Muscle layer of duodenum (tissue), 2 donors: Measurements from ENCODE around the gene SORBS1.

Experiments used
- H3K27ac ChIP-seq: one replicate; pipeline ENCODE4 v1.7.0; 2013; ENCODE audit warnings: mild to moderate bottlenecking, low read length
- H3K27me3 ChIP-seq: one replicate; pipeline ENCODE4 v1.7.0; 2013; ENCODE audit warnings: low read depth, mild to moderate bottlenecking, control low read depth, low read length
- H3K36me3 ChIP-seq, 2 donors: one replicate each; pipeline ENCODE4 v1.7.0; 2013; ENCODE audit warnings: low read length in 2 of 2, control low read depth in 1 of 2, mild to moderate bottlenecking in 1 of 2; ENCODE audit not compliant: insufficient read depth in 2 of 2, control insufficient read depth in 1 of 2
- H3K4me1 ChIP-seq, 2 donors: one replicate each; pipeline ENCODE4 v1.7.0; 2013; ENCODE audit warnings: low read length in 2 of 2, mild to moderate bottlenecking in 2 of 2, control low read depth in 1 of 2, moderate library complexity in 1 of 2; ENCODE audit not compliant: insufficient read depth in 2 of 2, control insufficient read depth in 1 of 2
- H3K4me3 ChIP-seq, 2 donors: one replicate each; pipeline ENCODE4 v1.7.0; 2013; ENCODE audit warnings: low read length in 2 of 2, low read depth in 1 of 2, mild to moderate bottlenecking in 1 of 2
- H3K9me3 ChIP-seq, 2 donors: one replicate each; pipeline ENCODE4 v1.7.0; 2013; ENCODE audit warnings: low read length in 2 of 2, control low read depth in 1 of 2, mild to moderate bottlenecking in 1 of 2; ENCODE audit not compliant: control insufficient read depth in 1 of 2
- donor health status: healthy.

Gene SORBS1

GRCh38 chr10:95550073-95550672, 11.0 kb downstream of the SORBS1 start:
- Histone ChIP-seq H3K4me1 (peaks cover 0 to 41% of the 10 kb centered on the region in 2 donors), H3K36me3 (no peaks in the 10 kb centered on the region), H3K4me3 (peak overlapping the region in 1 of 2 donors; percentile 29), H3K27me3 (no peaks in the 10 kb centered on the region), H3K27ac (peak overlapping the region; percentile 32), H3K9me3 (no peaks in the 10 kb centered on the region)

GRCh38 chr10:95547791-95548435, 13.3 kb downstream of the SORBS1 start:
- no peak overlapping the region for H3K4me3 ChIP-seq

GRCh38 chr10:95547197-95547596, 14.0 kb downstream of the SORBS1 start:
- H3K27me3 ChIP-seq: no peaks in the 10 kb centered on the region
- H3K4me1 ChIP-seq: peaks cover 0 to 58% of the 10 kb centered on the region in 2 donors
- H3K36me3 ChIP-seq: no peaks in the 10 kb centered on the region
- no peaks in the 10 kb centered on the region for H3K9me3 ChIP-seq
- no peak overlapping the region for H3K4me3 ChIP-seq
- H3K27ac ChIP-seq: no peak overlapping the region

More at GRCh38 chr10:95547791-95548435, 13.3 kb downstream of the SORBS1 start:
- Histone ChIP-seq H3K36me3 (no peaks in the 10 kb centered on the region), H3K4me1 (peaks cover 0 to 51% of the 10 kb centered on the region in 2 donors), H3K27me3 (no peaks in the 10 kb centered on the region), H3K27ac (no peak overlapping the region), H3K9me3 (no peaks in the 10 kb centered on the region)

GRCh38 chr10:95545981-95546380, 15.2 kb downstream of the SORBS1 start:
- Histone ChIP-seq H3K4me1 (peaks cover 0 to 59% of the 10 kb centered on the region in 2 donors), H3K4me3 (no peak overlapping the region), H3K9me3 (no peaks in the 10 kb centered on the region), H3K36me3 (no peaks in the 10 kb centered on the region), H3K27ac (peak overlapping the region; percentile 45), H3K27me3 (no peaks in the 10 kb centered on the region)

GRCh38 chr10:95544783-95545500, 16.2 kb downstream of the SORBS1 start:
- Histone ChIP-seq H3K9me3 (no peaks in the 10 kb centered on the region), H3K4me3 (no peak overlapping the region), H3K27me3 (no peaks in the 10 kb centered on the region), H3K4me1 (peaks cover 0 to 57% of the 10 kb centered on the region in 2 donors), H3K27ac (peak overlapping the region; percentile 45), H3K36me3 (no peaks in the 10 kb centered on the region)

- Histone ChIP-seq H3K9me3 (no peaks in the 10 kb centered on the region), H3K27me3 (no peaks in the 10 kb centered on the region), H3K4me3 (no peak overlapping the region), H3K27ac (peak overlapping the region; percentile 89), H3K36me3 (no peaks in the 10 kb centered on the region), H3K4me1 (peaks cover 5 to 64% of the 10 kb centered on the region in 2 donors)
Measured at GRCh38 chr10:95543459-95543858, 17.7 kb downstream of the SORBS1 start.

- Histone ChIP-seq H3K36me3 (no peaks in the 10 kb centered on the region), H3K27me3 (no peaks in the 10 kb centered on the region), H3K4me3 (no peak overlapping the region), H3K4me1 (peaks cover 5 to 61% of the 10 kb centered on the region in 2 donors), H3K9me3 (no peaks in the 10 kb centered on the region), H3K27ac (peak overlapping the region; percentile 89)
Measured at GRCh38 chr10:95542761-95543160, 18.4 kb downstream of the SORBS1 start.

GRCh38 chr10:95542330-95542729, 18.8 kb downstream of the SORBS1 start:
- Histone ChIP-seq H3K9me3 (no peaks in the 10 kb centered on the region), H3K27me3 (no peaks in the 10 kb centered on the region), H3K36me3 (no peaks in the 10 kb centered on the region), H3K4me1 (peaks cover 5 to 59% of the 10 kb centered on the region in 2 donors), H3K27ac (peak overlapping the region; percentile 89), H3K4me3 (no peak overlapping the region)

- no peaks in the 10 kb centered on the region for H3K27me3 ChIP-seq
- no peaks in the 10 kb centered on the region for H3K36me3 ChIP-seq
- no peaks in the 10 kb centered on the region for H3K9me3 ChIP-seq
- peak overlapping the region; percentile 89 for H3K27ac ChIP-seq
- no peak overlapping the region for H3K4me3 ChIP-seq
- peaks cover 5 to 50% of the 10 kb centered on the region in 2 donors for H3K4me1 ChIP-seq
Measured at GRCh38 chr10:95540514-95541052, 20.6 kb downstream of the SORBS1 start.

- H3K36me3 ChIP-seq: no peaks in the 10 kb centered on the region
- peak overlapping the region; percentile 89 for H3K27ac ChIP-seq
- H3K9me3 ChIP-seq: no peaks in the 10 kb centered on the region
- H3K4me3 ChIP-seq: no peak overlapping the region
- H3K4me1 ChIP-seq: peaks cover 5 to 50% of the 10 kb centered on the region in 2 donors
- no peaks in the 10 kb centered on the region for H3K27me3 ChIP-seq
Measured at GRCh38 chr10:95539560-95540284, 21.4 kb downstream of the SORBS1 start.

GRCh38 chr10:95538412-95538811, 22.8 kb downstream of the SORBS1 start:
- no peaks in the 10 kb centered on the region for H3K36me3 ChIP-seq
- peaks cover 5 to 50% of the 10 kb centered on the region in 2 donors for H3K4me1 ChIP-seq
- no peaks in the 10 kb centered on the region for H3K27me3 ChIP-seq
- H3K27ac ChIP-seq: peak overlapping the region; percentile 89
- H3K4me3 ChIP-seq: no peak overlapping the region
- H3K9me3 ChIP-seq: no peaks in the 10 kb centered on the region
